Muscle of leg (tissue), 11 donors: ENCODE measurements around the gene FBN1. TPM values are rescaled to one million over a fixed set of nuclear protein-coding genes. Genes with fewer than 3 reads are reported as not detected.

ENCODE experiments used
- DNase-seq: peaks from one replicate; pipeline ENCODE4 v3.0.0; 2013
- H3K27ac ChIP-seq: one replicate; pipeline ENCODE4 v1.5.1; 2013; ENCODE audit warnings: mild to moderate bottlenecking, low read length, control low read depth
- H3K27me3 ChIP-seq: one replicate; pipeline ENCODE4 v1.6.1; 2013; ENCODE audit warnings: low read length; ENCODE audit not compliant: control insufficient read depth, insufficient read depth
- H3K36me3 ChIP-seq: one replicate; pipeline ENCODE4 v1.6.1; 2013; ENCODE audit warnings: low read length; ENCODE audit not compliant: control insufficient read depth, insufficient read depth
- H3K4me1 ChIP-seq: one replicate; pipeline ENCODE4 v1.6.1; 2013; ENCODE audit warnings: low read length; ENCODE audit not compliant: control insufficient read depth, insufficient read depth
- H3K4me3 ChIP-seq: one replicate; pipeline ENCODE4 v1.5.1; 2013; ENCODE audit warnings: low read length, control low read depth
- H3K9me3 ChIP-seq: replicated peaks from 2 replicates; pipeline ENCODE4 v1.6.1; 2013; ENCODE audit warnings: low read depth, low read length; ENCODE audit not compliant: control insufficient read depth
- WGBS: methylation state at CpG from one replicate; pipeline ENCODE4 v1.1.5; 2013; ENCODE audit warnings: missing lambda C conversion rate; ENCODE audit not compliant: insufficient coverage; 5-methylcytosine and 5-hydroxymethylcytosine counted together
- polyA plus RNA-seq, 8 donors: library from polyadenylated mRNA; unstranded; fragments of 120-200 nt; gene quantifications; one replicate each; pipeline versions ENCODE4 v1.2.1 to v1.2.3, GENCODE V29; 2013; ENCODE audit warnings: inconsistent platforms in 1 of 8, low replicate concordance in 1 of 8; ENCODE audit not compliant: insufficient read length in 8 of 8, insufficient read depth in 1 of 8
- total RNA-seq: library from RNA; stranded (reverse); fragments of 120-200 nt; gene quantifications from one replicate; pipeline ENCODE4 v1.2.4, GENCODE V29; 2013

FBN1 gene
- total and polyA plus RNA-seq, 9 donors = 137 to 392 (median 243) TPM

DNA sequence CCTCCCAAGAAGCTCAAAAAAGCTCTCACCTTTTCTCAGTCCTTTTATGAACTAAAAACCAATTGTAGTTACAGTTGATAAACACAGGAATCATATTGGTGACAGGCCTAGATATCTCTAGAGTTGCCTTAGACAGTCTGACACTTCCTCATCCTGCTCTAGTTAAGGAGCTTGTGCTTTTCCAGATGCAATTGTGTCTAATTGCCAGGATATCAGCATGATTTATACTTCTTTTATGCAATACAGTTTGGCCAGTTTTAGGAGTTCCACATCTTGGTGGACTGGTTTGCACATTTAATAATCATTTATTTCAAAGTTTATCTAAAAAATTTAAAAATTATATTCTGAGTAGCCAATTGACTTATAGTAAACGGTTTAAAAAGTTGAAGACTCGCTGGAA is 218.6 kb downstream of the FBN1 start:
- WGBS = no CpG with 5 or more reads among the region's 2 CpGs
- Histone ChIP-seq H3K4me1 (no peaks in the 10 kb centered on the region), H3K36me3 (peaks cover 61% of the 10 kb centered on the region), H3K27me3 (no peaks in the 10 kb centered on the region), H3K9me3 (no peaks in the 10 kb centered on the region), H3K4me3 (no peak overlapping the region), H3K27ac (no peak overlapping the region)
- DNase-seq = no peak

GRCh38 chr15:48426044-48426443 is 219.5 kb downstream of the FBN1 start:
- Histone ChIP-seq H3K9me3 (no peaks in the 10 kb centered on the region), H3K4me1 (no peaks in the 10 kb centered on the region), H3K27me3 (no peaks in the 10 kb centered on the region), H3K36me3 (peaks cover 66% of the 10 kb centered on the region), H3K27ac (no peak overlapping the region), H3K4me3 (no peak overlapping the region)
- no peak for DNase-seq

GRCh38 chr15:48425051-48425450 is 220.5 kb downstream of the FBN1 start:
- Histone ChIP-seq H3K9me3 (no peaks in the 10 kb centered on the region), H3K4me3 (no peak overlapping the region), H3K27ac (no peak overlapping the region), H3K36me3 (peaks cover 69% of the 10 kb centered on the region), H3K4me1 (no peaks in the 10 kb centered on the region), H3K27me3 (no peaks in the 10 kb centered on the region)
- WGBS = no CpG with 5 or more reads among the region's 2 CpGs
- no peak for DNase-seq

DNA sequence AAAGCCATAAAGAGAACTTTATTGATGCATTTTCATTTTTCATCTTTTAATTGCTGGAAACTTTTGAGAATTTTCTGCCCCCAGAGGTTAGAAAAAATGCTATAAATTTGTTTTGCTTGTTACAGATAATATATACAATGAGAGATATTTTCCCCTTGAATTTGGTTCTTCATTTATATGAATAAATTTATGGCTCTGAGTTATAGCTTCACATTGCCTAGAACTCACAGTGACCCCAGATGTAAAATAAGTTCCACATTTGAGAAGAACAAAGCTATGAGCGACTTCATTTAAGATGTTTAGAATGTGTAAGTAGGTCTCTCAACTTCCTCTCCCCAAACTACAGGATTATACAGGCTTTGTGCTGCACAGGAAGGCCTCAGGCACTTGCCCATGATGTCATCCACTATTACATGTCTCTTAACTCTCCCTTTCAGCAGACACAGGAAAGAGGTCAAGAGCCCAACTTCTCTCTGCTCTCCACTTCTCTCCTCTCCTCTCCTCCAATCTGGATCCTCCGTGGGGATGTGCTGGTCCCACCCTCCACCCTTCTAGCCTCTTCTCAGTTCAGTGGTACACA is 221.5 kb downstream of the FBN1 start:
- Histone ChIP-seq H3K9me3 (no peaks in the 10 kb centered on the region), H3K27ac (no peak overlapping the region), H3K4me3 (no peak overlapping the region), H3K36me3 (peaks cover 71% of the 10 kb centered on the region), H3K27me3 (no peaks in the 10 kb centered on the region), H3K4me1 (no peaks in the 10 kb centered on the region)
- no CpG with 5 or more reads among the region's 2 CpGs for WGBS
- DNase-seq = no peak

GRCh38 chr15:48423342-48423741 is 222.2 kb downstream of the FBN1 start:
- Histone ChIP-seq H3K27me3 (no peaks in the 10 kb centered on the region), H3K27ac (no peak overlapping the region), H3K4me3 (no peak overlapping the region), H3K36me3 (peaks cover 74% of the 10 kb centered on the region), H3K4me1 (no peaks in the 10 kb centered on the region), H3K9me3 (no peaks in the 10 kb centered on the region)
- DNase-seq = no peak
- WGBS = 92% methylated on average over 2 of the region's 3 CpGs

DNA sequence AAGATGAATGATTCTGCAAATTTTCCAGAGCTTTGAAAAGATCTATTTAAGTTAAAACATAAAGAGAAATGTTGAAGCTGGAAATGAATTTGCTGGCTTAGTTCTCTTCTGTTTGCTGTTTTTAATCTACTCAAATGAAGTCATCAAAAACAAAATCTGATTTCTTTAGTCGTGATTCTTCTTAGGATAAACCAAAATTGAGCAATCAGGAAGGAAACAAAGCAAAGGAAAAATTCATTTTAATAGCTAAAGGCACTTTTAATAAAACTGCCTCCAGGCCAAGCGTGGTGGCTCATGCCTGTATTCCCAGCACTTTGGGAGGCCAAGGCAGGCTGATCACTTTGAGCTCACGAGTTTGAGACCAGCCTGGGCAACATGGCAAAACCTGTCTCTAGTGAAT is 223.1 kb downstream of the FBN1 start:
- Histone ChIP-seq H3K4me3 (no peak overlapping the region), H3K27me3 (no peaks in the 10 kb centered on the region), H3K9me3 (no peaks in the 10 kb centered on the region), H3K4me1 (no peaks in the 10 kb centered on the region), H3K27ac (no peak overlapping the region), H3K36me3 (peaks cover 64% of the 10 kb centered on the region)
- no CpG with 5 or more reads among the region's 3 CpGs for WGBS
- no peak for DNase-seq

GRCh38 chr15:48421362-48421761 is 224.1 kb downstream of the FBN1 start:
- no peaks in the 10 kb centered on the region for H3K9me3 ChIP-seq
- 80% methylated on average over 1 of the region's 5 CpGs for WGBS
- no peak overlapping the region for H3K4me3 ChIP-seq
- H3K4me1 ChIP-seq = no peaks in the 10 kb centered on the region
- DNase-seq = no peak
- no peak overlapping the region for H3K27ac ChIP-seq
- no peaks in the 10 kb centered on the region for H3K27me3 ChIP-seq
- peaks cover 57% of the 10 kb centered on the region for H3K36me3 ChIP-seq

DNA sequence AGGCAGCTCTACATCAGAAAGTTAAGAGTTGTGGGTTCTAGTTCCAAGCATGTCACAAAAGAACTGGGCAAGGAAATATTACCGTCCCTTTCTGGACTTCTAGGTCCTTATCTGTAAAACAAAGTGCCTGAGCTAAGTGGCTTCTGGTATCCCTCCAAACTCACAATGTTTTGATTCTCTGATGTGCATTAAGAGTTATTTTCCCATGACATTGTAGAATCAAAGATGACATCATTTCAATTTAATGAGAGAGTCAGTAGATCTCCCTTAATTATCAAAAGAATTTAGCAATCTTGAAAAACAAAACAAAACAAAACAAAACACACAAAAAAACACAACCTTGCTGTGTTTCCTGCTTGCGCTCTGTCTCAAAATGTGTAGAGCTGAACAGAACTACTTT is 225.6 kb downstream of the FBN1 start:
- peaks cover 57% of the 10 kb centered on the region for H3K36me3 ChIP-seq
- H3K27ac ChIP-seq = no peak overlapping the region
- no peak for DNase-seq
- no CpG with 5 or more reads among the region's 2 CpGs for WGBS
- H3K4me1 ChIP-seq = peaks cover 4% of the 10 kb centered on the region
- H3K9me3 ChIP-seq = no peaks in the 10 kb centered on the region
- H3K4me3 ChIP-seq = no peak overlapping the region
- no peaks in the 10 kb centered on the region for H3K27me3 ChIP-seq

- no CpG with 5 or more reads among the region's 3 CpGs for WGBS
- Histone ChIP-seq H3K4me3 (no peak overlapping the region), H3K4me1 (peaks cover 6% of the 10 kb centered on the region), H3K27ac (no peak overlapping the region), H3K27me3 (no peaks in the 10 kb centered on the region), H3K36me3 (peaks cover 46% of the 10 kb centered on the region), H3K9me3 (no peaks in the 10 kb centered on the region)
- no peak for DNase-seq
These were observed 227.2 kb downstream of the FBN1 start for GRCh38 chr15:48418343-48418742.

DNA sequence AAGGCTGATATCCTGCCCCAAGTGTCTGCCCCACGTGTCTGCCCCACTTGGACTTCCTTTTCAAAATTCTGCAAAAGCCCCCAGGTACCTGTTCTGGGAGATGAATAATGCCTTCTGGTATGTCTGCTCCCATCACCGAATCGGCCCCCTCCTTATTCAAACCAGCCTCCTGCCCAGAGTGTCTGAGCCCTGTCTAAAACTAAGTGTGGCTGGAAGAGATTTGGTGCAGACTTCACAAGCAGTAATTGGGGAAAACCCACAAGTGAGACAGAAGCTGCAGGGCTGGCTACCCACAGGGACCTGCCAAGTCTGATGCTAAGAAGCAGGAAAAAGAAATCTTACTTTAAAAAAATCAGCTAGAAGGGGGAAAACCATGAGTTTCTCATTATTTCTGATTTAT is 229.2 kb downstream of the FBN1 start:
- no peaks in the 10 kb centered on the region for H3K9me3 ChIP-seq
- H3K27ac ChIP-seq = no peak overlapping the region
- H3K4me1 ChIP-seq = peaks cover 18% of the 10 kb centered on the region
- no CpG with 5 or more reads among the region's 3 CpGs for WGBS
- no peak overlapping the region for H3K4me3 ChIP-seq
- H3K36me3 ChIP-seq = peaks cover 50% of the 10 kb centered on the region
- no peak for DNase-seq
- H3K27me3 ChIP-seq = no peaks in the 10 kb centered on the region
